GM19438 (cell line): ENCODE results near the gene SEPTIN5.
"Not testable (repeated sequence)": the region's sequence is repeated elsewhere in the genome, so short reads cannot be mapped to it uniquely, and the experiment has no call there.

Source experiments
- ATAC-seq: cut with Tn5 transposase; IDR thresholded peaks from one replicate; pipeline ENCODE4 v1.9.1; 2021; ENCODE audit warnings: low read depth; ENCODE audit not compliant: unreplicated experiment

SEPTIN5 gene

GRCh38 chr22:19719050-19719482 lies 4.8 kb downstream of the SEPTIN5 start:
- ATAC-seq = no peak

- ATAC-seq = no peak
Measured at GRCh38 chr22:19719488-19720021, 5.3 kb downstream of the SEPTIN5 start.

GRCh38 chr22:19720150-19720827 lies 6.0 kb downstream of the SEPTIN5 start:
- no peak for ATAC-seq

GRCh38 chr22:19720999-19721329 lies 6.7 kb downstream of the SEPTIN5 start:
- ATAC-seq = no peak

- ATAC-seq = no peak
Measured at GRCh38 chr22:19721330-19722177, 7.3 kb downstream of the SEPTIN5 start.

GRCh38 chr22:19722178-19722981 lies 8.1 kb downstream of the SEPTIN5 start:
- no peak for ATAC-seq

- ATAC-seq = no peak
Measured at GRCh38 chr22:19722982-19723231, 8.6 kb downstream of the SEPTIN5 start.

- ATAC-seq = no peak
Measured at GRCh38 chr22:19723232-19723982, 9.1 kb downstream of the SEPTIN5 start, which contains the start of gene GP1BB. Gene GP1BB (plus strand): TSS chr22:19723539. CDS start chr22:19723570, 31 bp downstream.

- ATAC-seq = no peak
Measured at GRCh38 chr22:19723983-19724827, 9.9 kb downstream of the SEPTIN5 start.

- no peak for ATAC-seq
Measured at GRCh38 chr22:19724927-19725661, 10.8 kb downstream of the SEPTIN5 start.

- not testable (repeated sequence) for ATAC-seq
Measured at GRCh38 chr22:19726064-19726788, 11.9 kb downstream of the SEPTIN5 start.

GRCh38 chr22:19727310-19728150 lies 13.2 kb downstream of the SEPTIN5 start:
- no peak for ATAC-seq

GRCh38 chr22:19728271-19728670 lies 14.0 kb downstream of the SEPTIN5 start:
- ATAC-seq = no peak

GRCh38 chr22:19728836-19729235 lies 14.5 kb downstream of the SEPTIN5 start:
- no peak for ATAC-seq

GRCh38 chr22:19729507-19729906 lies 15.2 kb downstream of the SEPTIN5 start:
- no peak for ATAC-seq

- no peak for ATAC-seq
Measured at GRCh38 chr22:19730198-19730597, 15.9 kb downstream of the SEPTIN5 start.

- ATAC-seq = no peak
Measured at GRCh38 chr22:19730655-19731360, 16.5 kb downstream of the SEPTIN5 start.
